A549 treated with ZK216348 at 1 μM for 4 hours (cell line): ENCODE data around the gene MYCN. TPM values are rescaled to one million over a fixed set of nuclear protein-coding genes. Genes with fewer than 3 reads are reported as not detected.

Source experiments
- total RNA-seq: library from RNA; stranded (reverse); fragments of 200-300 nt; extraction: Qiagen RNA extraction; gene quantifications from 5 replicates; pipeline ENCODE4 v1.2.3, GENCODE V29; 2022; ENCODE audit warnings: low read depth

Gene MYCN
- total RNA-seq, result not detected in 5 replicates

DNA sequence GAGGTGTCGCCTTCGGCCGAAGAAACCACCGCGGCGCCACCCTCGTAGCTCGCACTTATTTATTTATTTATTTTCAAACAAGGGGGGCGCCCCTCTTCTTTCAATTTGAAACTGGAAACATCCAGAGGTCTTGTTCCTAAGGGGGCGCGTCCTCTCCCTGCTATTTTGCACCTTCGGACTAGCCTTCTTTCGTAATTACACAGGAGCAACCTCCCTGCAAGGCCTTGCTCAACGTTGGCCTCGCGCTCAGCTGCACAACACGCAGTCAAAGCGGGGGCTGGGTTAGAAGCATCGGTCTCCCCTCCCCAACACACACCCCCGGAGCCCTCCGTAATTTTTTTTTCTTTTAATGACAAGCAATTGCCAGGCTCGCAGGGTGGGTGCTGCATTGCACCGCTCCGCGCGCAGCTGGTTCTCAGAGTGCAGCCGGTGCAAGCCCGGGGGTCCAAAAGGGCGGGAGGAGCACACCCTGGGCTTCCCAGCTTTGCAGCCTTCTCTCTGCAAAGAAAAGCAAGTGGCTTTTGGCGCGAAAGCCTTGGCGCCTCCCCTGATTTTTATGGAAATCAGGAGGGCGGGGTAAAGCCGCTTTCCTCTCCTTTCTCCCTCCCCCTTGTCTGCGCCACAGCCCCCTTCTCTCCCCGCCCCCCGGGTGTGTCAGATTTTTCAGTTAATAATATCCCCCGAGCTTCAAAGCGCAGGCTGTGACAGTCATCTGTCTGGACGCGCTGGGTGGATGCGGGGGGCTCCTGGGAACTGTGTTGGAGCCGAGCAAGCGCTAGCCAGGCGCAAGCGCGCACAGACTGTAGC is at the start of gene MYCN:
MYCN (plus strand) TSS at position 697 of the 807 bp plus-strand sequence. CDS start 1,515 bp downstream, outside the sequence.

